ENCODE results near the gene CFAP74. TPM values are rescaled to one million over a fixed set of nuclear protein-coding genes. Genes with fewer than 3 reads are reported as not detected.
A peak's percentile ranks its signal among the peaks of the same experiment; 100 is the strongest.

CFAP74 gene
- total and polyA plus RNA-seq, 2 of the 13 experiments (the other 11 are each of a cell fraction or from before 2014, with no cell fraction given), result 0.27 to 0.62 TPM

GRCh38 chr1:2044510-2045319 lies 41.1 kb upstream of the CFAP74 start (continued):
- TF ChIP-seq ZBTB7A (CRISPR knock-in tag; IDR thresholded peaks at IDR 0.05), result peak; percentile 26; the same call in 1 of the 2 replicates
- TF ChIP-seq ZBTB38 (CRISPR knock-in tag; IDR thresholded peaks at IDR 0.05), result peak; percentile 58; the same call in 1 of the 2 replicates
- no peak for TF ChIP-seq MYNN (CRISPR knock-in tag; IDR thresholded peaks at IDR 0.05; ENCODE audit: low read depth)
- peak; percentile 68; the same call in 1 of the 2 replicates for TF ChIP-seq TFDP1 (CRISPR knock-in tag; IDR thresholded peaks at IDR 0.05; ENCODE audit: borderline replicate concordance)
- peak; percentile 75; the same call in 1 of the 2 replicates for TF ChIP-seq MYC (CRISPR knock-in tag; IDR thresholded peaks at IDR 0.05; ENCODE audit: borderline replicate concordance)
- TF ChIP-seq XRCC5 (optimal IDR thresholded peaks at IDR 0.05; ENCODE audit: low read length), result peak; percentile 74
- 0 out of 2 replicates have a peak, but pooled peaks have one; percentile 62 for TF ChIP-seq ZNF777 (CRISPR knock-in tag; IDR thresholded peaks at IDR 0.05)
- TF ChIP-seq HIC2 (CRISPR knock-in tag; IDR thresholded peaks at IDR 0.05; ENCODE audit: low read depth), result peak; percentile 77
- no peak for TF ChIP-seq ZBTB4 (CRISPR knock-in tag; IDR thresholded peaks at IDR 0.05; ENCODE audit: borderline replicate concordance)
- 0 out of 2 replicates have a peak, but pooled peaks have one; percentile 66 for TF ChIP-seq SRY (CRISPR knock-in tag; IDR thresholded peaks at IDR 0.05)
- peak; percentile 94 for TF ChIP-seq RAD21 (CRISPR knock-in tag; IDR thresholded peaks at IDR 0.05)
- TF ChIP-seq MNT (IDR thresholded peaks at IDR 0.05), result peak; percentile 91
- no peak for TF ChIP-seq ZNF12 (CRISPR knock-in tag; IDR thresholded peaks at IDR 0.05)
- 0 out of 2 replicates have a peak, but pooled peaks have one; percentile 29 for TF ChIP-seq ZNF280D (CRISPR knock-in tag; IDR thresholded peaks at IDR 0.05)

Data from HepG2 (cell line).